Measurements from ENCODE around the gene MGAT5B.
"Not testable (repeated sequence)": the region's sequence is repeated elsewhere in the genome, so short reads cannot be mapped to it uniquely, and the experiment has no call there.

Gene MGAT5B

DNA sequence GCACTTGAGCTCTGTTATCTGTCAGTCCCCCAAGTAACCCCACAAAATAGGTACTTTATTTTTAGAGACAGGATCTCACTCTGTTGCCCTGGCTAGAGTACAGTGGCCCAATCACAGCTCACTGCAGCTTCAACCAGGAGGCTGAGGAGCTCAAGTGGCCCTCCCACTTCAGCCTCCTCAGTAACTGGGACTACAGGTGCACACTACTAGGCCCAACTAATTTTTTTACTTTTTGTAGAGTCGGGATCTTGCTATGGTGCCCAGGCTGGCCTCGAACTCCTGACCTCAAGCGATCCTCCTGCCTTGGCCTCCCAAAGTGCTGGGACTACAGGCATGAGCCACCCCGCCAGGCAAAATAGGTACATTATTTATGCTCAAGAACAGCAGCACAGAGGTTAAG is 99.6 kb downstream of the MGAT5B start:
- TF ChIP-seq, protein P1, sequence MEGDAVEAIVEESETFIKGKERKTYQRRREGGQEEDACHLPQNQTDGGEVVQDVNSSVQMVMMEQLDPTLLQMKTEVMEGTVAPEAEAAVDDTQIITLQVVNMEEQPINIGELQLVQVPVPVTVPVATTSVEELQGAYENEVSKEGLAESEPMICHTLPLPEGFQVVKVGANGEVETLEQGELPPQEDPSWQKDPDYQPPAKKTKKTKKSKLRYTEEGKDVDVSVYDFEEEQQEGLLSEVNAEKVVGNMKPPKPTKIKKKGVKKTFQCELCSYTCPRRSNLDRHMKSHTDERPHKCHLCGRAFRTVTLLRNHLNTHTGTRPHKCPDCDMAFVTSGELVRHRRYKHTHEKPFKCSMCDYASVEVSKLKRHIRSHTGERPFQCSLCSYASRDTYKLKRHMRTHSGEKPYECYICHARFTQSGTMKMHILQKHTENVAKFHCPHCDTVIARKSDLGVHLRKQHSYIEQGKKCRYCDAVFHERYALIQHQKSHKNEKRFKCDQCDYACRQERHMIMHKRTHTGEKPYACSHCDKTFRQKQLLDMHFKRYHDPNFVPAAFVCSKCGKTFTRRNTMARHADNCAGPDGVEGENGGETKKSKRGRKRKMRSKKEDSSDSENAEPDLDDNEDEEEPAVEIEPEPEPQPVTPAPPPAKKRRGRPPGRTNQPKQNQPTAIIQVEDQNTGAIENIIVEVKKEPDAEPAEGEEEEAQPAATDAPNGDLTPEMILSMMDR (IDR thresholded peaks at IDR 0.05; ENCODE audit: low read length, missing control alignments) = no peak
- no peak overlapping the region for H3K4me3 ChIP-seq (replicated peaks; ENCODE audit: low read depth, low read length)
- no peak for DNase-seq (ENCODE audit: low read depth)

DNA sequence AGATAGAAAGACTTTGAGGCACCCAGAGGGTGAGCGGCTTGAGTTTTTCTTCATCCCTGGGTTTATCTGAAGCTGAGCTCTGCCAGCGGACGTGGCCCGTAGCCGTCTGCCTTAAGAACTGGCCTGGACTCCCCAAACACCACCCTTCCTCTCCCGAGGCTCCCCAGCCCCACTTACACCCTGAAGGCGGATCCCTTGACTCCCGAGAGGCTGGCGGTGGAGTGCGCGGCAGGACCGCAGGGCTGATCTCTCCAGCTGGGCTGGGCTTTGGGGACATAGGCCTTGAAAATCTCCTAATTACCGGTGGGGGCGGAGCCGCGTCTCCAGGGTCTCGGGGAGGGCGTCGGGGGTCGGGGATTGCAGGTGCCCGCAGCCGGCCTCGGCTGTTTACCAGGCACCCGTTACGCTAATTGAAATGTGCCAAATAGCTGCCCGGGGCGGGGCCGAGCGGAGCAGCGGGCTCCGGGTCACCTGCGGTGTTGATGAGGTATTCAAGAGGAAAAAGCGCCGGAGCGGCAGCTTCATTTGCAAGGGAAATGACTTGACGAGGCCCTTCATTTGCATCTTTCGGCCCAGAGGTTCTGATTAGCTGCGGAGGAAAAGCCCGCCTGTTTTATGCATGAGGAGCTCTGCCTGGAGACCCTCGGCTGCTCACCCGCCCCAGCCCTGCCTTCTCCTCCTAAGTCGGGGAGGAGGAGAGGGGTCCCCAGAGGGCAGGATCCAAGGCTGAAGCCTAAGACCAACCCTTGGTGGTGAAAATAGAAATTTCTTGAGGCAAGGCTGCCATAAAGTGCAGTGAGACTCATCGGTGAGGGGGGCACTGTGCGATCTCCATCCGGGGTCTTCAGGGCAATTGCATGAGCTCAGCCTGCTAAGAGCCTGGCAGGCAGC is 100.7 kb downstream of the MGAT5B start:
- H3K4me3 ChIP-seq (replicated peaks; ENCODE audit: low read depth, low read length) = no peak overlapping the region
- TF ChIP-seq, protein P1 (IDR thresholded peaks at IDR 0.05; ENCODE audit: low read length, missing control alignments) = no peak
- no peak for DNase-seq (ENCODE audit: low read depth)

DNA sequence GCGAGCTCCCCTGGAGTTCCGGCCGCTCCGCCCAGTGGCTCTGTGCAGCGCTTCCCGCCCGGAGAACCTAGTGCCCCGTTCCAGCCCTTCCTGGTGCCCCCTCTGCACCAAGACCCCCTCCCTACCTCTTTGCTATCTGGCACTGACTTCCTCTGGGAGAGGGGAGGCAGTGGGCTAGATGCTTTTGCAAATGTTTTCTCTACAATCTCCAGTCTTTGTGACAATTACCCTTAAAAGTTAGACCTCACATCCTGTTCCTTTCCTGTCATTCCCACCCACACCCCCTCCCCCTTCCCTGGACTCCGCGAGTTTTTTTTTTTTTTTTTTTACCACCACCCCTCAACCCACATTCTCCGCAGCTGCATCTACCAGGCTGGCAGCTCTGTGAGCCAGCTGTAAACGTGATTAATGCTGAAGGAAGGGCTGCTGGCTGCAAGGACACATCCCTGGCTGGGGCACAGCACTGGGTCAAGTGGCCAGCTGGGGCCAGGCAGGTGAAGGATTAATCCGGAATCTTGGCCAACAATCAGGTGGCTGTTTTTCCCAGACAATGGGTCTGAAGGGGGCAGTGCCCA is 101.5 kb downstream of the MGAT5B start:
- DNase-seq (ENCODE audit: low read depth) = no peak
- TF ChIP-seq, protein P1 (IDR thresholded peaks at IDR 0.05; ENCODE audit: low read length, missing control alignments) = no peak
- H3K4me3 ChIP-seq (replicated peaks; ENCODE audit: low read depth, low read length) = no peak overlapping the region

DNA sequence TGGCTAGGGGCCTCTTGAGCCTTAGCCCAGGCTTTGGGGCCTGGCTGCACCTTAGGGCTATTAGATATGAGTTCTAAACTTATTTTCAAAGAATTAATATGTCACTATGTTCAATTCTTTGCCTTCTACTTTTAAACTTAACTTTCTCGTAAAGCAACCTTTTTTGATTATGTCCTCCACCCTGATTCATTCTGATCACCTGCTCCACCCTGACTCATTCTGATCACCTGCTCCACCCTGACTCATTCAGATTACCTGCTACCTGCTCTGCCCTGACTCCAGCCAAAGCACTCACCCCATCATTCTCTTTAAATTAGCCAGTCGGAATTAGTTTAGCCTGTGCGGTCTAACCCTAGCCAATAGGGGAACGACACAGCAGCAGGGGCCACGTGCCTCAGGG is 102.0 kb downstream of the MGAT5B start:
- not testable (repeated sequence) for H3K4me3 ChIP-seq (replicated peaks; ENCODE audit: low read depth, low read length)

DNA sequence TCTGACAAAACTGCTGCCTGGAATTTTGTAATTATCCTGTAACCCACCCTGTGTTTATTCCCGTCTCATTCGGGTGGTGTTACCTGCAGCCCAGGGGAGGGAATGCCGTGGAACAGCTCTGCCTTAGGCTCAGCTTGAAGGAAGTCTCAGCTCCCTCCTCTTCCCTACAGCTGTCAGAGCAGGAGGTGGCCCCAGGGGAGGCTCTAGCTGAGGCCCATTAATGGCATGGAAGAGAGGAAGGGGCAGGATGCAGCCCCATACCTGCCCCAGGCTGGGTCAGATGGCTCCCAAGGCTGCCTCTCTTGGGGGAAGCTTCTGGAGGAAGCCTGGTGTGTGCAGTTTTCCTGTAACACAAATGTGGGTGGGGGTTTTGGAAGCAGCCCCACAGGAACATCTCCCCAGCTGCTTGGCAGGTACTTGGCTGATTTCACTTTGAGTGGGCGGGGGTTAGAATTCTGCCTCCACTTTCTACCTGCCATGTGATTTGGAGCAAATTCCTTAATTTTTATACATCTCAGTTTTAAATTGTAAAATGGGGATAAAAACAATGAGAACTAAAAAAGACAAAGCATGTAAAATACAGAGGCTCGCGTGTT is 103.9 kb downstream of the MGAT5B start:
- no peak overlapping the region for H3K4me3 ChIP-seq (replicated peaks; ENCODE audit: low read depth, low read length)
- DNase-seq (ENCODE audit: low read depth) = no peak
- TF ChIP-seq, protein P1 (IDR thresholded peaks at IDR 0.05; ENCODE audit: low read length, missing control alignments) = no peak

More for the DNA sequence above, 102.0 kb downstream of the MGAT5B start:
- not testable (repeated sequence) for DNase-seq (ENCODE audit: low read depth)

DNA sequence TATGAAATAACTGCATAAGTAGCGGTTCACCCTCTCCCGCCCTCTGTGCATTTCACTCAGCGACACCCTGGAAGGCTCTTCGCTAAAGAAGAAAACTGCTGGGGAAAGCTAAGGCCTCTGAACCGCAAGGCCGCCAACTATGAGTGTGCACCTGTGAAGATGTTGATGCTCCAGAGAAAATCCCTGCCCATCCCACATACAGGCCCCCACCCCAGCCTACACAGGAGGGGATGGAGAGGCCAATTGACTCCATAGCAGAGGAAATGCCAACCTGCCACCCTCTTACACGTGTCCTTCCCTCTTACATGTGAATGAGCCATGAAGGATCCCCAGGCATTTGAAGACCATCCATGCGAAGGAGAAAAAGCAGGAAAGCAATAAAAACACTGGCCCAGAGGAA is 104.8 kb downstream of the MGAT5B start:
- DNase-seq (ENCODE audit: low read depth) = no peak
- TF ChIP-seq, protein P1 (IDR thresholded peaks at IDR 0.05; ENCODE audit: low read length, missing control alignments) = no peak
- no peak overlapping the region for H3K4me3 ChIP-seq (replicated peaks; ENCODE audit: low read depth, low read length)

DNA sequence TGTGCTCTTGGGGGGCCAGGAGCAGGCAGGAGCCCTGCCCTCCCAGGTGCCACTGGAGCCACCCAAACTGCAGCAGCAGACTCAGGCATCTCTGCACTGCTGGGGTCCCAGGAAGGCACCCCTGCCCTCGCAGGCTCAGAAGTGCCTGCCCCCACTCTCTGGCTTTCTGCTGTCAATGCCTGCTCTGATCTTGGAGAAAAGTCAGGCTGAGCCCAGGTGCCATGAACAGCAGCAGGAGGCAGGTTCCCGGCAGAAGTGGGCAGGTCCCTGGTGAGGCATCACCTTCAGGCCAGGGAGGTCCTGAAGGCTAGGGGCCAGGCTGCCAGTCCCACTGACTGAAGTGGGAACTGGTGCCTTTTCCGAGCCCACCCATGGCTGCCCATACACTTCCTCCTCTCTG is 106.5 kb downstream of the MGAT5B start:
- TF ChIP-seq, protein P1 (IDR thresholded peaks at IDR 0.05; ENCODE audit: low read length, missing control alignments) = no peak
- H3K4me3 ChIP-seq (replicated peaks; ENCODE audit: low read depth, low read length) = no peak overlapping the region
- DNase-seq (ENCODE audit: low read depth) = no peak

DNA sequence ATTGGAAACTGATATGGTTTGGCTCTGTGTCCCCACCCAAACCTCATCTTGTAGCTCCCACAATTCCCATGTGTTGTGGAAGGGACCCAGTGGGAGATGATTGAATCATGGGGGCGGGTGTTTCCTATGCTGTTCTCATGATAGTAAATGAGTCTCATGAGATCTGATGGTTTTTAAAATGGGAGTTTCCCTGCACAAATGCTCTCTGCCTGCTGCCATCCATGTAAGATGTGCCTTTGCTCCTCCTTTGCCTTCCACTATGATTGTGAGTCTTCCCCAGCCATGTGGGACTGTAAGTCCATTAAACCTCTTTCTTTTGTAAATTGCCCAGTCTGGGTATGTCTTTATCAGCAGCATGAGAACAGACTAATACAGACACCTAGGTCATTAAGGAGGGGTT is 109.8 kb downstream of the MGAT5B start:
- not testable (repeated sequence) for H3K4me3 ChIP-seq (replicated peaks; ENCODE audit: low read depth, low read length)

More for the DNA sequence above, 109.8 kb downstream of the MGAT5B start:
- DNase-seq (ENCODE audit: low read depth) = not testable (repeated sequence)
